ENCODE measurements around the gene HOXA3. TPM values are rescaled to one million over a fixed set of nuclear protein-coding genes. Genes with fewer than 3 reads are reported as not detected.

Gene HOXA3
- total RNA-seq, 1 donor from 2014 or later: not detected

DNA sequence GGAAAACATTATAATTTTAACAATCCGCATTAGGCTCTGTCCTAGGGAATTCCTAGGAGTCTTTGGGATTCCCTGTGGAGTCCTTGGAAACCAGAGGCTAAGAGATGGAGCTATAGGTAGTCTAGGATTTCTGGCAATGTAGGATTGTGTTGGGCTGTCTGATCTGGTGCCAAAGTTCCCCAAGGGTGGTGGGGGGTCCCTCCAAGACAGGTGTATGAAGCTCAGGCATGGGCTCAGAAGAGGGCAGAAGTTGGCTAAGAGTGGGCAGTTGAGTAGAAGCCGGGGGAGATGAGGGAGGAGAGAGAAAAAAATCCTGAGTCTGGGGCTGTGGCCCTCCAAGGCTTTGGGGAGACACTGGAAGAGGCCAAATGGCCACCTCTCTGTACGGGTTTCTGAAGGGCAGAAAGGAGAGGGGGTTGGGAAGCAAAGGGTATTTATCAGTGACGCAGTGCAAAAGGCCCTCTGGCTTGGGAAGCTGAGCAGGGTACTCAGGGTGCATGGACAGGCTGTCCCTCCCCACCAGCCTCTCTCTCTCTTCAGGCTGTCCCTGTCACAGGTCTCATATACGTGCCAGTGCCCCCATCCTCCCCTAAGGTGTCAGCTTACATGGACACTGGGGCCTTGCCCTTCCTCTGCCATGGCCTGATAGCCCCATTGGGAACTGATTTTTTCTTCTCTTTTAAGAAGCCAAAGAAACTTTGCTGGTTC lies 5.7 kb downstream of the HOXA3 start:
- Mint-ChIP-seq H3K27ac (no peak overlapping the region), H3K4me3 (no peak overlapping the region), H3K36me3 (ENCODE audit: low read depth) (no peaks in the 10 kb centered on the region), H3K9me3 (no peaks in the 10 kb centered on the region), H3K27me3 (peaks cover 47% of the 10 kb centered on the region), H3K4me1 (peaks cover 7% of the 10 kb centered on the region)
- no peak for DNase-seq
- intact Hi-C loops (cut with micrococcal nuclease): no loop called here

DNA sequence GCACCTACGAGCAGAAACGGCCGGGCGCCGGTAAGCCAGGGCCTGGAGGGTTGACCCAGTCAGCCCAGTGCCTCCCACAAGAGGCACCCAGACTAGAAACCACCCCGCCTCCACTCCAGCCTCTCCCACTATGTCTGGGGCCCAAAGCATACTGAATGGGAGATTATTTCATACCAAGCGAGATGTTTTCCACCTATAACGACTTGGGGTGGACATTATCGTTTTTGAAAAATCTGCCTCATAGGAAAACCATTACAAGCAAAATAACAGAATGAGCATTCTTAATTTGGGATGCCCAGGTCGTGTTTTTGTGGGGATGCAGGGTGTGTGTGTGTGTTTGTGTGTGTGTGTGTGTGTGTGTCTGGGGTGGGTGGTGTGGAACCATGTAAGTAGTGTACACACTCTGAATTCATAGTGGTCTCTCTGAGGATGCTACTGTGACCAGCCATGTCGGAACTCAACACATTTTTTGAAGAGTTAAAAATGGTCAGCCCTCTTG lies 6.4 kb downstream of the HOXA3 start:
- Mint-ChIP-seq H3K27ac (no peak overlapping the region), H3K4me1 (peaks cover 2% of the 10 kb centered on the region), H3K27me3 (peaks cover 40% of the 10 kb centered on the region), H3K4me3 (no peak overlapping the region), H3K36me3 (ENCODE audit: low read depth) (no peaks in the 10 kb centered on the region), H3K9me3 (no peaks in the 10 kb centered on the region)
- intact Hi-C loops (cut with micrococcal nuclease): no loop called here
- DNase-seq: no peak

DNA sequence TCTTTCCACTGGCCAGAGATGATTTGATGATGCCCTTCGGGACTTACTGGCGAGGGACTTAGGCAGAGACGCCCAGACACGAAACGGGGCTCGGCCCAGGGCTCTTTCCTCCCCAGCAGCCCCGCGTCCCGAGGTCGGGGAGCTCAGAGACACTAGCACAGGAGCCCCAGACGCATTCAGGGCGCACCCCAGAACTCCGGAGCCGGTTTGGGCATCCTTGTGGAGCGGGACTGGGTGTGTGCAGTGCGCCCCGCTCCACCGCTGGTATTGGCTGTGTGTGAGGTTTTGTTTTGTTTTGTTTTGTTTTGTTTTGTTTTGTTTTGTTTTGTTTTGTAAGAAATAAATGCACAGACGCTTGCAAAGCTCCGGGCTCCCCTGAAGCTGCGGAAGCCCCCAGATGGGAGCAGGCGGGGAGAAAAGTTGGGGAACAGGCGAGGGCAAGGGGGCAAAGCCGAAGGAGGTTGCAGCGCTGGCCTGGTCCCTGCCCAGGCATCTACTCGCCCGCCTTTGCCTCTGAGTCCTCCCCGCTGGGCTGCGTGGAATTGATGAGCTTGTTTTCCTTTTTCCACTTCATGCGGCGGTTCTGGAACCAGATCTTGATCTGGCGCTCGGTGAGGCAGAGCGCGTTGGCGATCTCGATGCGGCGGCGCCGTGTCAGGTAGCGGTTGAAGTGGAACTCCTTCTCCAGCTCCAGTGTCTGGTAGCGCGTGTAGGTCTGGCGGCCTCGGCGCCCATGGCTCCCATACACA lies 7.0 kb downstream of the HOXA3 start:
- Mint-ChIP-seq H3K4me3 (no peak overlapping the region), H3K27ac (no peak overlapping the region), H3K9me3 (no peaks in the 10 kb centered on the region), H3K36me3 (ENCODE audit: low read depth) (no peaks in the 10 kb centered on the region), H3K27me3 (peaks cover 36% of the 10 kb centered on the region), H3K4me1 (peaks cover 2% of the 10 kb centered on the region)
- no peak for DNase-seq
- intact Hi-C loops (cut with micrococcal nuclease): no loop called here

DNA sequence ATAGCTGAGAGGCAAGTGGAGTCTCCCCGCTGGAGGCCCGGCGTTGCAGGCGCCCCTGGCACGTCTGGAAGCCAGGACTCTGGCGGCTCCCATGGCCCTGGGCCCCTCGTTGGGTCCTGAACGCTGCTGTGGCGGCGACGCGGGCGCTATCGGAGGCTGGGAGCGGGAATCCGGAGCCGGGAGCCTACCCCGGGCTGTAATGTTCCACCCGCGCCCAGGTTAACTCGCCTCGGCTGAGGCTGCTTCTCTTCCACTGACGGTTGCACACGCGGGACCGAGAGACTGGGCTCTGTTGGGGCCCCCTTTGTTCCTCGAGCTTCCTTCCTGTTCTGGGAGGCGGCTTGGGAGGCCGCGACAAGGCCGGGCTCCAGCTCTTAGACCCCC lies 7.6 kb downstream of the HOXA3 start:
- Mint-ChIP-seq H3K36me3 (ENCODE audit: low read depth) (no peaks in the 10 kb centered on the region), H3K9me3 (no peaks in the 10 kb centered on the region), H3K4me1 (peaks cover 2% of the 10 kb centered on the region), H3K27me3 (peaks cover 32% of the 10 kb centered on the region), H3K27ac (no peak overlapping the region), H3K4me3 (no peak overlapping the region)
- intact Hi-C loops (cut with micrococcal nuclease): no loop called here
- DNase-seq: no peak

DNA sequence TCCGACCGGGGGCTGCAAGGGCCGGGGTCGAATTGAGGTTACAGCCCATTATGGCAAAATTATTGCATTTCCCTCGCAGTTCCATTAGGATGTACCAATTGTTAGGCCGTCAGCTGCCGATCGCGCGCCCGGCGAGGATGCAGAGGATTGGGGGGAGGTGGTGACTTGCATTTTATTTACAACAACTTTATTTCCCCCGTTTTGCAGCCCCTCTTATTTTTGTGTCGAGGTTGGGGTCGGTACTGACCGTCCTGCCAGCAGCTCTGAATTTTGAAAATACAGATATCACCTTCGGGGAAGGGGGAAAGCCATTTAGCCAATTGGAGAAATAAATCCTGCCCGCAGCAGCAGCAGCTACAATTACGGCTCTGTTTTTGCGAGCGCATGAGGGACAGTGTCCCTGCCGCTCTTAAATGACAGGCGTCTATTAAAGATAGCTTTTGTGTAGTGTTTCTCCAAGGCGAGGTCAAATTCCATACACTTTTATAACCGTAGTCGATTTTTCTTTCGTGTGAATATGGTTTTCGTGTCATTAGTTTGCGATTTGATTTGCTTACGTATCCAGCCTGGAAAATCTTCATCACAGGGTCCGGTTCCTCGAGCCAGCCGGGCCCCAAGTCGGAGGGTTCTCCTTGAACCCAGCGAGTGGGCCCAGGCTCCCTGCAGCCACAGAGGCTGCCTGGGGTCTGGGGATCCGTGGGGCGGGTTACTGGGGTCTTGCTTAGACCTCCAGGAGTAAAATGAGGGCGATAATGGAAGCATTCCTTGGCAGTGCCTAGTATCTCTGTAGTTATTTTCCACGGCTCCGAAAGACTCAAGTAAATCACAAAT lies 8.2 kb downstream of the HOXA3 start:
- DNase-seq: no peak
- H3K4me1 Mint-ChIP-seq: peaks cover 2% of the 10 kb centered on the region
- H3K36me3 Mint-ChIP-seq (ENCODE audit: low read depth): no peaks in the 10 kb centered on the region
- peaks cover 27% of the 10 kb centered on the region for H3K27me3 Mint-ChIP-seq
- no peaks in the 10 kb centered on the region for H3K9me3 Mint-ChIP-seq
- H3K27ac Mint-ChIP-seq: no peak overlapping the region
- intact Hi-C loops (cut with micrococcal nuclease): no loop called here
- no peak overlapping the region for H3K4me3 Mint-ChIP-seq

DNA sequence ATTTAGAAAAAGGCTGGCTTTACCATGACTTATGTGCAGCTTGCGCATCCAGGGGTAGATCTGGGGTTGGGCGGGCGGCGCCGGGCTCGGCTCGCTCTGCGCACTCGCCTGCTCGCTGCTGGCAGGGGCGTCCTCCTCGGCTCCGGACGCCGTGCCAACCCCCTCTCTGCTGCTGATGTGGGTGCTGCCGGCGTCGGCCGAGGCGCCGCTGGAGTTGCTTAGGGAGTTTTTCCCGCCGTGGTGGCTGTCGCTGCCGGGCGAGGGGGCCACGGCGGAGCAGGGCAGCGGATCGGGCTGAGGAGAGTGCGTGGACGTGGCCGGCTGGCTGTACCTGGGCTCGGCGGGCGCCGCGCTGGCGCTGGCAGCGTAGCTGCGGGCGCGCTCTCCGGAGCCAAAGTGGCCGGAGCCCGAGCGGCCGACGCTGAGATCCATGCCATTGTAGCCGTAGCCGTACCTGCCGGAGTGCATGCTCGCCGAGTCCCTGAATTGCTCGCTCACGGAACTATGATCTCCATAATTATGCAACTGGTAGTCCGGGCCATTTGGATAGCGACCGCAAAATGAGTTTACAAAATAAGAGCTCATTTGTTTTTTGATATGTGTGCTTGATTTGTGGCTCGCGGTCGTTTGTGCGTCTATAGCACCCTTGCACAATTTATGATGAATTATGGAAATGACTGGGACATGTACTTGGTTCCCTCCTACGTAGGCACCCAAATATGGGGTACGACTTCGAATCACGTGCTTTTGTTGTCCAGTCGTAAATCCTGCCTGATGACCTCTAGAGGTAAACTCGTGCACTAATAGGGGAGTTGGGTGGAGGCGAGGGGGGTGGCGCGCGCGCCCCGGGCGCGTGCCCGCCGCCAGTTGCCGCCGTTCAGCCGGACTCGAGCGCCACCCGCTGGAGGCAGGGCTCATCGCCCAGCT lies 9.1 kb downstream of the HOXA3 start, which contains the start of gene HOXA5:
Gene HOXA5, minus strand, starts transcription at position 659 of the 927 bp plus-strand sequence. Its CDS starts 74 bp downstream, at position 585.
- Mint-ChIP-seq H3K27me3 (peaks cover 24% of the 10 kb centered on the region), H3K27ac (no peak within 1 kb of the TSS), H3K36me3 (ENCODE audit: low read depth) (no peaks in the 10 kb centered on the region), H3K9me3 (no peaks in the 10 kb centered on the region), H3K4me3 (no peak within 1 kb of the TSS), H3K4me1 (peaks cover 2% of the 10 kb centered on the region)
- DNase-seq: no peak
- intact Hi-C loops (cut with micrococcal nuclease): no loop called here

DNA sequence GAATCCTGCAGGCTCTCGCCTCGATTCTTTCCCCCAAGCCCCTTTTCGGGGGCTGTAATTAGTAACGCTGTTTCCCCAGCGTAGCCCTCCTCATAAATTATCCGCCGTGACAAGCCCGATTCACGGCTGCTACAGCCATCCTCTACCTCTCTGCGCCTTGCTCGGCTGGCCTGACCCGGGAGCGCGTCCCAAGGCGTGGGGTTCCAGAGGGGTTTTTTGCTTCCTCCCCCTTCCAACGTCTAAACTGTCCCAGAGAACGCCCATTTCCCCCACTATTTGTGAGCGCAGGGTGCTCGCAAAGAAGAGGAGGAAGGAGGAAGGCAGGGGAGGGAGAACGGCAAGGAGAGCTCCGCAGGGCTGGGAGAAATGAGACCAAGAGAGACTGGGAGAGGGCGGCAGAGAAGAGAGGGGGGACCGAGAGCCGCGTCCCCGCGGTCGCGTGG lies 9.8 kb downstream of the HOXA3 start:
- no peaks in the 10 kb centered on the region for H3K36me3 Mint-ChIP-seq (ENCODE audit: low read depth)
- H3K27me3 Mint-ChIP-seq: peaks cover 25% of the 10 kb centered on the region
- H3K27ac Mint-ChIP-seq: no peak overlapping the region
- H3K9me3 Mint-ChIP-seq: no peaks in the 10 kb centered on the region
- intact Hi-C loops (cut with micrococcal nuclease): no loop called here
- H3K4me1 Mint-ChIP-seq: no peaks in the 10 kb centered on the region
- DNase-seq: no peak
- H3K4me3 Mint-ChIP-seq: no peak overlapping the region

DNA sequence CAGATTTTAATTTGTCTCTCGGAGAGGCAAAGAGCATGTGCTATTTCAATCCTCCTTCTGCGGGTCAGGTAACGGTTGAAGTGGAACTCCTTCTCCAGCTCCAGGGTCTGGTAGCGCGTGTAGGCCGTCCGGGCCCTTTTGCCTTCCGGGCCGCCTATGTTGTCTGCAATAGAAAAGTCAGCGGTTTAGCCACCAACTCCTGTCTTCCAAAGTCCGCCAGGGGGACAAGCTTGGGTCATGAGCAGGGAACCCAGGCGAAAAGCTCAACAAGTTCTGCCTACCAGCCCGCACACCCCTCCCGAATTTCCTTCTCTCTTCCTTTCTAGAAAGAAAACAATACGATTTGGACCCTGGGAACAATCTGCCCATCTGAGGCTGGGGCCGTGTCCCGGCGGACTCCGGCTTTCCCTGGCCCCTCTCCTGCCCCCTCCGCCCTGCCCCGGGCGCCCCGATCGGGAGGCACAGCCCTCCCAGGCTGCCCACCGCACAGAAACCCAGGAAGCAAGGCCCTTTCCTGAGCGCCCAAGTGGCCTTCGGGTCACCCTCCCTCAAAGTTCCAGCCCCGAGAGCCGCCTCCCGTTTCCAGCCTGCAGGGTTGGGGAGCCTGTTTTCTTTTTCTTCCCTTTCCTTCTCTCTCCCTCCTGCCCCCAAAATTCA lies 10.3 kb downstream of the HOXA3 start:
- H3K27me3 Mint-ChIP-seq: peaks cover 26% of the 10 kb centered on the region
- H3K4me1 Mint-ChIP-seq: no peaks in the 10 kb centered on the region
- DNase-seq: no peak
- H3K36me3 Mint-ChIP-seq (ENCODE audit: low read depth): no peaks in the 10 kb centered on the region
- intact Hi-C loops (cut with micrococcal nuclease): no loop called here
- H3K4me3 Mint-ChIP-seq: no peak overlapping the region
- H3K9me3 Mint-ChIP-seq: no peaks in the 10 kb centered on the region
- H3K27ac Mint-ChIP-seq: no peak overlapping the region

DNA sequence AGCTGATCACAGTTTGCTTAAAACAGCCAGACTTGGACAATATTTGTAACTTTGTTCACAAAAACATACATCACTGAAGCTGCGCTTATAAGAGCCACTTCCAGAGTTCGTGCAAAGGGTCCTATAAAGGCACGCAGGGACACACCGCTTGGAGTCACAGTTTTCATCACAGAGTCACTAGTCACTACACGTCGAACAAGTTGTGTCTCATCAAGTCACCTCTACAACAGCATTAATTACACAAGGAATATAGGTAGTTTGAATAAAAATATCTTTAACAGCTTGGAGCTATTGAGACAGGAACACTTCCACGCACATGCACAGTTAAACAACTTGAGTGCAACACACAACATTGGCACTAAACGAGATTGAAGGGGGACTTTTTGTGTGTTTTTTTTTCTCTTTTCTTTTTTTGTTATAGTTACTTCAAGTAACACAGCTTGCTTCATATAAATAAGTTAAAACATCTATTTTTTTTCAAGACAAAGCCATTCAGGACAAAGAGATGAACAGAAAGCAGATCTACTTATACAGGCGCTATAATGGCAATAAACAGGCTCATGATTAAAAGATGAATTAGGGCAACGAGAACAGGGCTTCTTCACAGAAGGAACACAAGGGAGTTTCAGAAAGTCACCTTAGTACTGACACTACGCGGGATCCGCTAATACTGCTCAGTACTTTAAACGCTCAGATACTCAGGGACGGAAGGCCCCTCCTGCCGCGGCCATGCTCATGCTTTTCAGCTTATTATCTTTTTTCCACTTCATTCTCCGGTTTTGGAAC lies 11.1 kb downstream of the HOXA3 start:
- Mint-ChIP-seq H3K27me3 (peaks cover 23% of the 10 kb centered on the region), H3K36me3 (ENCODE audit: low read depth) (no peaks in the 10 kb centered on the region), H3K27ac (no peak overlapping the region), H3K4me3 (no peak overlapping the region), H3K4me1 (no peaks in the 10 kb centered on the region), H3K9me3 (no peaks in the 10 kb centered on the region)
- intact Hi-C loops (cut with micrococcal nuclease): no loop called here
- no peak for DNase-seq

DNA sequence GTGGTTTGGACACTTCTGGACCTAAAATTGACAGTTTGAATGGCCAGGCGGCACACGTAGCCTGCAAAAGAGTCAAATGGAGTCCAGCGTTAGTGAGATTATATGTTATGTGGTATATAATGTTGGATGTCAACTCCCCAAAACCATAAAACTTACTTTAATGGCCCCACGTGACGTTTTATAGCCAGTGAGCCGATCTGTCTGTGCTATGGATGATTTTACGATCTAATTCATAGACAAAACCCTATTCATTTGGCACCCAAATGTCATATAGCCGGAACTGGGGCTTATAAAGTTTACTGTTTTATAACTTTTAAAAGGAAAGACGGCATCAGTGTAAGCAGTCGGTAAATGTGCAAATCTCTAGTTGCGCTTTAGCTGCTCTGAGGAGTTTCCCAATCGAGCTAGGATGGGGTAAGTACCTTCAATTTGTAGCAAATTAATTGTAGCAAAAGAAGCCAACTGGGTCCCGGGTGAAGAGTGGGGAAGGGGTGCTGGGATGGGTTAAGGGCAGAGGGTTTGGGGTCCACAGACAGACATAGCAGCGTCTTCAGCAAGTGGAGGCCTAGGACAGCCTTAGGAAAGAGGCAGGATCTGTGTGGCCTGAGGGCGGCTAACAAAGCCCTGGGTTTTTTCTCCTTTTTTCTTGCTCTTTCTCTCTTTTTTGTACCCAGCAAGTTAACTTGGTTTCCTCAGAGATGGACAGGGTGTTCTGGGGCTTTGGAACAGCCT lies 12.1 kb downstream of the HOXA3 start:
- intact Hi-C loops (cut with micrococcal nuclease): no loop called here
- Mint-ChIP-seq H3K27me3 (peaks cover 27% of the 10 kb centered on the region), H3K9me3 (no peaks in the 10 kb centered on the region), H3K36me3 (ENCODE audit: low read depth) (no peaks in the 10 kb centered on the region), H3K4me1 (no peaks in the 10 kb centered on the region), H3K27ac (no peak overlapping the region), H3K4me3 (no peak overlapping the region)
- no peak for DNase-seq

DNA sequence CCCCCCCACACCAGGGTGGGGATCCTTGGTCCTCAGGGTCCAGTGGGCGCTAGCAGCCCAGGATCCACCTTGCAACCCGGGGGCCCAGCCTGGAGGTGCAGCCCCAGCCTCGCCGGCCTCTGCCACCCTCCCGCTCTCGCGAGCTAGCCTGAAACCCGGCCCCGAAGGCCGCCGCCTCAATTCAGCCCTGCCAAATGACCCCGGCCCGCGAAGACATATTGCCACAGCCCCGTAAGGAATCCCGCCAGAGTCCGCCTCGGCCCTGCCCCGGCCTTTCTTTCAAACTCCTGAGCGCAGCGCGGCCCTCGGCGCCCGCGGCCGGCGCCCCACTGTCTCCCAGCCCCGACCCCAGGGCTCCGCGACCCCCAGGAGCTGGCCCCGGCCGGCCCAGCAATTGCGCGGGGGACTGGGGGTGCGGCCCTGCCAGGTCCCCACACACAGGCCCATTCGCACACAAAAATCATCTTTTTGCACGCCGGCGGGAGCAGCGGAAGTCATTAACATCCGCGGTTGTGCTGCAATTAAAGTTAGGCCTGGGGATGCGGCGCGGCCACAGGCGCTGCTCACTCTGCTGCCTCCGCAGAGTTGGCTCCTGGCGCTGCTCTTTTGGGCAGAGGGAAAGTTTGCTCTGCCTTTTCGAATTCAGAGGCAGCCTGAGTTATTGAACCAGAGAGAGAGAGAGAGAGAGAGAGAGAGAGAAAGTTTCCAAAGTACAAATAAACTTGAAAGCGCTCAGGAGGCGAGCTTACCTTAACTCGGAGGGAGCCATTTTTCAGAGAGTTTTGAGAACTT lies 12.9 kb downstream of the HOXA3 start:
- intact Hi-C loops (cut with micrococcal nuclease): no loop called here
- peaks cover 32% of the 10 kb centered on the region for H3K27me3 Mint-ChIP-seq
- H3K9me3 Mint-ChIP-seq: no peaks in the 10 kb centered on the region
- no peak overlapping the region for H3K27ac Mint-ChIP-seq
- no peaks in the 10 kb centered on the region for H3K36me3 Mint-ChIP-seq (ENCODE audit: low read depth)
- no peak overlapping the region for H3K4me3 Mint-ChIP-seq
- peaks cover 6% of the 10 kb centered on the region for H3K4me1 Mint-ChIP-seq
- no peak for DNase-seq

Data from activated CD4-positive, alpha-beta T cell treated with anti-CD3 and anti-CD28 coated beads, Interleukin-2, amount 10 ng/mL, durations not matched to agents 24 days and 14 days (primary cell).